A204.1 (cell line): Measurements from ENCODE around the gene SH2B2.
"Not testable (repeated sequence)": the region's sequence is repeated elsewhere in the genome, so short reads cannot be mapped to it uniquely, and the experiment has no call there.

Source experiments
- FAIRE-seq: peaks from 2 replicates; lab custom pipeline; 2012; peaks lifted over from hg19 to GRCh38; lab: Jason Lieb, UNC

The SH2B2 gene

DNA sequence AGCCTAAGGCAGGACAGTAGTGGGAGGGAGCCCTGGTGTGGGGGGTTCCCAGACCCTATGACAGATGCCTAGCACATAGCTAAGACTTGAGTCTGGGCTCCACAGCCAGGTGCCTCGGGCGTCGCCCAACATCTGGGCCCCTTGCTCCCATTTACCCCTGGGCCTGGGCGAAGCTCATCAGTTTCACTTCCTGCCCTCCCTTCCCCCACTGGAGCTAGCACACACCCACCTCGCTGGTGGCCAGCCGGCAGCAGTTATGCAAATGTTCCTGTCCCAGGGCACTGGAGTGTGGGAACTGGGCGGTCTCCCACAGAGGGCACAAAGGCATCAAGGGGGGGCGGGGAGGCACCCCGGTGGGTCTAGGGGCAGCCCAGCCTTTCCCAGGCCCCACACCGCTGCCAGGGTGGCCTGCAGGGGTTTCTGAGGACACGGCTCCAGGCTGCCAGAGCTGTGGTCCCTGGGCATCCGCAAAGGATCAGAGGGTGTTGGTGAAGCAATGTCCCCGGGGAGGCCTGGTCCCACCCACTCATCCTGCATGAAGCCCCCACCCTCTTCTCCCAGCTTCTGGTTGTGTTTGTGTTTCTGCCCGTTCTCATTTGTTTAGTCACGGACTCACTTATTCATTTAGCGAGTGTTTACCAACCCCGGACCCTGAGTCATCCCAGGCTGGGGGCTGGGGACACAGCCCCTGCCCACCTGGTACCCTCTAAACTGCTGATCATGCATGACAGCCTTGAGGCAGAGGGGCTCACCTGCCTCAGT is 20.4 kb downstream of the SH2B2 start:
- FAIRE-seq = no peak

DNA sequence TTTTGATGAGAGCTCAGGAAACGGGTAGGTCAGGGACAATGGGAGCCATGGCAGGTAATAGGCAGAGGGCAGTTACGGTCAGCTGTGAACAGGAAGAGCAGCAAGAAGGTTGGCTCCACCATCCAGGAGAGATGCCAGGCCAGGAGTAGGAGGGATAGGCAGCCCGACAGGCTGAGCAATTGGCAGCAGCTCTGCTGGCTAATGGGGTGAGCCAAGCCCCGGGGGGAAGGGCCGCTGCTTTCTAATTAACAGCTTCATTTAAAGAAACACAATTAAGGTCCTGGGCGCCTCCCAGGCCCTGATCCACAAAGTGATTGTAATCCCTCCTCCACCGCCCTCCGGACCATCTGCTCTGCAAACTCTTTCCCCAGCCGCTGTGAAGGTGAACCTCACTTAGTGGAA is 23.7 kb downstream of the SH2B2 start:
- no peak for FAIRE-seq

DNA sequence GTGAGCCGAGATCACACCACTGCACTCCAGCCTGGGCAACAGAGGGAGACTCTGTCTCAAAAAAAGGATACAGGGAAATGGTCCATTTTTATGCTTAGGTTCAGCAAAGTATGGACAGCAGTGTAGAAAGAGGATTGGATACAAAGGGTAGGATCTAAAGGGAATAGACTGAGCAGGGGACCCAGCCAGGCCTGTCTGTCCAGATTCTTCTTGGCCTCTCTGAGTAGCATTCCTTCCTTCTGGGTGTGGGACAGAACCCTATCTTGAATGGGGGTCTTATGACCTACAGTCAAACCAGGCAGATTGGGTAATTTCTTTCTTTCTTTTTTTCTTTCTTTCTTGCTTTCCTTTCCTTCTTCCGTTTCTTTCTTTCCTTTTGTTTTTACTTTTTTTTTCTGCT is 25.6 kb downstream of the SH2B2 start:
- no peak for FAIRE-seq

DNA sequence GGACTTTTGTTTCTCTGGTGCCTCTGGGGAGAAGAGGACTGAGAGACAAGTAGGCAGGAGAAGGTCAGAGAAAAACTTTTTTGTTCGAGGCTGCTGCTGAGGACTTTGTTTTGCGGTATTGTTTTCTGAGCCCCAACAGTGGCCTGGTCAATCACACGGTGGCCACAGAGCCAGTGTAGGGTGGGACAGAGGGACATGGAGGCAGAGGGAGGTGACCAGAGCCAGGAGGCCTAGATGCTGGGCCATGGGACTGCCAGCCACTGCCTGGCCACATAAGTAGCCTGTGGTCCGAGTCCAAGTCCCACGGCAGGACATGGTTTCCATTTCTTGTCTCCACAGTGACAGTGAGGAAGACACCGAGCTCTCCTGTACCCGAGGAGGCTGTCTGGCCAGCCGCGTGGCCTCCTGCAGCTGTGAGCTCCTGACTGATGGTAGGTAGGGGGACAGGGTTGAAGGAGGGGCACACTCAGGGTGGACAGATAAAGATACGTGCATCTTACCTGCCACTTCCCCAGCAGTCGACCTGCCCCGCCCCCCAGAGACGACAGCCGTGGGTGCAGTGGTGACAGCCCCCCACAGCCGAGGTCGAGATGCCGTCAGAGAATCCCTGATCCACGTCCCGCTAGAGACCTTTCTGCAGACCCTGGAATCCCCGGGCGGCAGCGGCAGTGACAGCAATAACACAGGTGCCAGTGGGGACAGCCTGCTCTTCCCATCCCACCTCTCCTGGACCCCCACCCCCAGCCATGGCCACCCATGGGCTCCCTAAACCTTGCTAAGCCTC is 27.5 kb downstream of the SH2B2 start:
- no peak for FAIRE-seq

DNA sequence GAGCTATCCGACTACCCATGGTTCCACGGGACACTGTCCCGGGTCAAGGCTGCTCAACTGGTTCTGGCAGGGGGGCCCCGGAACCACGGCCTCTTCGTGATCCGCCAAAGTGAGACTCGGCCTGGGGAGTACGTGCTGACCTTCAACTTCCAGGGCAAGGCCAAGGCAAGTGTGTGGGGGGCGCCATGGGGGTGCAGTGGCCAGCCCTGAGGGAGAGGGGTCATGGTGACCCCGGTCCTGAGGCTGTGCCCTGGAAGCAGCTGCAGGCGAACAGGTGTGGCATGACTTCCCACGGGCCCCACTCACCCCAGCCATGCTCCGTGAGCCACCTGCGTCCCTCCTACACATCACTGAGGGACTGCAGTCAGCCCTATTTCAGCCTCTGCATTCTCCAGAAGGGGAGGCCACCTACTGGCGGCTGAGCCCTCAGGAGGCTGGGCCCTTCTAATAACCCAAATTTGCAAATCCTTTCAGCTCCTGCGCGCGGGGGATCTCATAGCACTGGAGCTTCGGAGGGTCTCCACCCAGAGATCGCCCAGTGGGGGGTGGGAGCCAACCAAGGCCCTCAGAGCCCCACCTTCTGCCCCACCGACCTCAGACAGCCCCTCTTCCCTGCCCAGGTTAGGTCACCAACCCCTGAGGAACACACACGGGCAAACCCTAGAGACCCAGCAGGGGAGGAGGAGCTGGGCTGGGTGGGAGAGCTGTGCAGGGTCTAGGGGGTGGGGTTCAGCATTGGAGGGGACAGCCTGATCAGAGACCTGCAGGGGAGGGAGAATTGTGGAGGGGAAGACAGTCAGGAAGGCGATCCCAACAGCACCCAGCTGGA is 30.8 kb downstream of the SH2B2 start:
- FAIRE-seq = no peak

DNA sequence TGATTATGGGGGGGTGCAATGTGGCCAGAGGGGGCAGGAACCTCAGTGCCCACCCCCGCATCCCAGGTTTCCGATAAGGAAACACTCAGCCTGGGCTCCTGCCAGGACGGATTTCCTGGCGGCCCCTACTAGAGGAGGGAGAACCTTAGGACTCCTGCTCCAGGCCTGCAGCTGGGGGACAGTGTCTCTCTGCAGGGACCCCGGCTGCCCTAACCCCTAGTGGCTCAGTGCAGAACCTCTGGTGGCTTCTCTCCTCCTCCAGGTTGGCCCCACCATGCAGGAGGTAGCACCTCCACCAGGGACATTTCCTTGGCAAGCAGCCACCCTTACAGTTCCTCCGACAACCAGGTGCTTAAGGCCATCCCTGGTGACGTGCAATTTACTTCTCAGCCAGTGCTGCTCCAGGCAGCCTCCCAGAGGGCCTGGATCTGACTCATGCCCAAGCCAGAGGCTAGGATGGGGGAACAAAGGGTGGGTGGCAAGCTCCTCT is 31.9 kb downstream of the SH2B2 start:
- no peak for FAIRE-seq

DNA sequence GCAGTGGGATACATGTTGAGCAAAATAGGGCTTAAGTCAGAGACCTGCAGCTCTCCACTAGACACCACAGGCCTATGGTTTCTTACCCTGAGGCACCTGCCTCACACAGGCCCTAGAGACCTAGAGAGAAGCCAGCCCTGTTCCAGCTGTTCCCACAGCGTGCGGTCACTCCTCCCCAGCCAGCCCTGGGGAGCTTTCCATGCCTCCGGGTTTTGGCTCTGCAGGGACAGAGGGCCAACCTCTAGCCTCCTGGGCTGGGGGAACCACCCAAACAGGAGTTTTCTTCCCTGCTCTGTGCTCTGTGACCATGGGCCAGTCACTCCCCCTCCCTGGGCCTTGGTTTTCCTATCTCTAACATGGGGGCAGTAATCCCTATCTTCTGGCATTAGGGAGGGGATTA is 33.0 kb downstream of the SH2B2 start:
- no peak for FAIRE-seq

DNA sequence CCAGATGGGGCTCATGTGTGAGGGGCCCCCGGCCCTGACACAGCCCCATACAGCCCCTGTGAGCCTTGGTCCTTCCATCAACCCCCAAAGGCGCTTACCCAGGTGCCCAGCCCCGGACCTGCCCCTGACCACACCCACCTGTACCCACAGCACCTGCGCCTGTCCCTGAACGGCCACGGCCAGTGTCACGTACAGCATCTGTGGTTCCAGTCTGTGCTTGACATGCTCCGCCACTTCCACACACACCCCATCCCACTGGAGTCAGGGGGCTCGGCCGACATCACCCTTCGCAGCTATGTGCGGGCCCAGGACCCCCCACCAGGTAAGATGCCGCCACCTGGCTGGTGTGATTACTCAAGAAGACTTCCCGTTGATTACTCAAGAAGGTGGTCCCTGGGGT is 33.5 kb downstream of the SH2B2 start:
- FAIRE-seq = no peak

DNA sequence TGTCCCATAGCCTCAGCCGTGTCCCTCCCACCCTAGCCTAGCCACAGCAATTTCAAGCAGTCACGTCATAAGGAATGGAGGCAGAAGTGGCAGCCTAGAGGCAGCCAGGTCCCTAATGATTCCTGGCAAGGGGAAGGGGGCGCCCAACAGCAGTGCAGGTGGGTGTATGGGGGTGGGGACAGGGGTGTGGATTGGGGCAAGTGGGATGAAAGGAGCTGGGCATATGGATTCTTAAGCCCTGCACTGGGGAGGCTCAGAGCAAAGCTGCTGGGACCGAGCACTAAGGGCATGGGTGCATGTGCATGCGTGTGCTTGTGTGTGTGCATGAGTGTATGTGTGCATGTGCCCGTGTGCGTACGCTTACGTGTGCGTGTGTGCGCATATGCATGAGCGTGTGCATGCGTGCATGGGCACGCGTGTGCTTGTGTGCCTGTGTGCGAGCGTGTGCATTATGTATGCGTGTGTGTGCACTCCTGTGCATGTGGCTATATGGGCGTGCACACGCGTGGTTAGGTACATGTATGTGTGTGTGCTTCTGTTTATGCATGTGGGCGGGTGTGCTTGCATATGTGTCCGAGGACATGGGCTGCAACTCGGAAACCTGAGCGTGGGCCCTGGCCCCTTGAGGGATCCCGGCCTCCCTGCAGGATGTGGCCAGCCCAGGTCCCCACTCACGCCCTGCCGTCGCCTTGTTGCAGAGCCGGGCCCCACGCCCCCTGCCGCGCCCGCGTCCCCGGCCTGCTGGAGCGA is 34.1 kb downstream of the SH2B2 start:
- FAIRE-seq = no peak

DNA sequence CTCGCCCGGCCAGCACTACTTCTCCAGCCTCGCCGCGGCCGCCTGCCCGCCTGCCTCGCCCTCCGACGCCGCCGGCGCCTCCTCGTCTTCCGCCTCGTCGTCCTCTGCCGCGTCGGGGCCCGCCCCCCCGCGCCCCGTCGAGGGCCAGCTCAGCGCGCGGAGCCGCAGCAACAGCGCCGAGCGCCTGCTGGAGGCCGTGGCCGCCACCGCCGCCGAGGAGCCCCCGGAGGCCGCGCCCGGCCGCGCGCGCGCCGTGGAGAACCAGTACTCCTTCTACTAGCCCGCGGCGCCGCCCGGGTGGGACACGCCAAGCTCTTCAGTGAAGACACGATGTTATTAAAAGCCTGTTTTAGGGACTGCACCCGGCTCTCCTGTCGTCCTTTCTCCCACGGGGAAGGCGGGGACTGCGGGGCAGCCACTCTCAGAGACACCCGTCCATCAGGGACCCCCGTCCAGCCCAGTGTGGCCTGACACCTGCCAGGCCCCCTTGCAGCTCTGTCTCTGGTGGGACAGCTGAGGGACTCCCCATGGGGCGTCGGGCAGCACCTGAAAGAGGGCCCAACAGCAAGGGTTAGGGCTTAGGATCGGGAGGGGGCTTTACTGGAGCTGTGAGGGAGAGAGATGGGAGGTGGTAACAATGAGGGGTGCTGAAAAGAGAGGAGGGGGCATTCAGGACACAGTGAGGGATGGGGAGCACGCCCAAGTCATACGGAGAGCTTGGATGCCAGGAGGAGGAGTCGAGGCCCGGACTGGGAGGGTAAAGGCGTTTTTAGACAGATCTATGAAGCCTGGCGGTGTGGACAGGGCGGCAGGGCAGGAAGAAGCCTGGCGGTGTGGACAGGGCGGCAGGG is 34.9 kb downstream of the SH2B2 start:
- no peak for FAIRE-seq

DNA sequence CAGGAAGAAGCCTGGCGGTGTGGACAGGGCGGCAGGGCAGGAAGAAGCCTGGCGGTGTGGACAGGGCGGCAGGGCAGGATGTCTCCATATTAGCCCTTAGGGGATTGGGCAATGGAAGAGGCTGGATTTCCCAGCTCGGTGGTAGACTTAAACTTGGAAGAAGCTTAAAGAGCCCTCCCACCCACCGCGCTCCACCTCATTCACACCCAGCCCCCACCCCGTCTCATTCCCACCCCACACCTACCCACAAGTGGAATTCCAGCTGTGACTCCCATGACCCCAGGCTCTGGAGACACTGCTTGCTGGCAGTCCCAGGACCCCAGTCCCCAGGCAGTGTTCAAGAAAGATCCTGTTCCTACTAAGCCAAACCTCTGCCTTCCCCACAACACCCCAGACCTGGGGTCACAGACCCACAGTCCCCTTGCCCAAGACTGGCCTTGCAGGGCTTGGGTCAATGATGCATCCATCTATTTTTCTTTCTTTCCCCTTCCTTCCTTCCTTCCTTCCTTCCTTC is 35.6 kb downstream of the SH2B2 start:
- no peak for FAIRE-seq

DNA sequence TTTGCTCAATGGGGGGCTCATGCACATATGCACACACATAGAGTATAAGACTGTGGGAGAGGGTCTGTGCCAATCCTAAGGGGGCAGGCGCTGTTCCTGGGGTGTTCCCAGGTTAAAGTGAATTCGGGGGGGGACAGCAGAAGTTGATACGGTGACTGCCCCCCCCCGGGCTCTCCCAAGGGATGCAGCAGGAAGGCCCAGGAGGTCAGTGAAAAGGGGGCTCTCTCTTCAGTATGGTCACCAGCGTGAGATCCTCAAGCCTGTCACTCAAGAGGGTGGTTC is 37.2 kb downstream of the SH2B2 start:
- no peak for FAIRE-seq

DNA sequence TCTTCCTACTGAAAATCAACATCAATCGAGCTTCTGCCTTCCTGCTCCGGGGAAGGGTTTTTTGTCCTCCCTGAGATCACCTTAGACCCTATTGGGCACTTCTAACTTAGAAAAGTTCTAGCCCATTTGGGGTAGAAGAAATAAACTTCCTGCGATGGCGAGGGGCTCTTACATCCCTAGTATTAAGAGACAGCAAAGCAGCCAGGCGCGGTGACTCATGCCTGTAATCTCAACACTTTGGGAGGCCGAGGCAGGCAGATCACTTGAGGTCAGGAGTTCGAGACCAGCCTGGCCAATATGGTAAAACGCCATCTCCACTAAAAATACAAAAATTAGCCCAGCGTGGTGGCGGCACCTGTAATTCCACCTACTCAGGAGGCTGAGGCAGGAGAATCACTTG is 38.4 kb downstream of the SH2B2 start:
- FAIRE-seq = not testable (repeated sequence)

DNA sequence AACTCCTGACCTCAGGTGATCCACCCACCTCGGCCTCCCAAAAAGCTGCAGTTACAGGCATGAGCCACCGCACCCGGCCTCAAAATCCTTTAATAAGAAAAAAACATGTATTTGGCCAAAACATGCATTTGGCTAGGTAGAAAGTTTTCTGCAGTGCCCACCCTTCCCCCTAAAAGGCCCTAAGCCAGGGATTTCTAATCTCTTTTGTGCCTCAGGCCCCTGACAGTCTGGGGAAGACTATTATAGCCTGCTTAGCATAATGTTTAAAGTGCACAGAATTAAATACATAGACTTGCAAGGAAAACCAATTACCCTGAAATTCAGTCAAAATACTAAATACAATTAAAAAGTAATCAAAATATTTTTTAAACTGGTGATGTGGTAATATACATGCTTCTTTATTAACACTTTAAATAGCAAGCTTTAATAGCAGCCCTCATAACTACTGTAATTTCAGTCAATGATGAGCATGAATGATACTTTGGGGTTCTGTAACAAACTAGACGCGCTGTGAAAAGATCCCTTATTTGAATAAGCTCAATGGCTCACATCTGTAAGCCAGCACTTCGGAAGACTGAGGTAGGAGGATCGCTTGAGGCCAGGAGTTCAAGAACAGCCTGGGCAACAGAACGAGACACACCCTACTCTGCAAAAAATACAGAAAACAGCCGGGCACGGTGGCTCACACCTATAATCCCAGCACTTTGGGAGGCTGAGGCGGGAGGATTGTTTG is 39.7 kb downstream of the SH2B2 start:
- no peak for FAIRE-seq

DNA sequence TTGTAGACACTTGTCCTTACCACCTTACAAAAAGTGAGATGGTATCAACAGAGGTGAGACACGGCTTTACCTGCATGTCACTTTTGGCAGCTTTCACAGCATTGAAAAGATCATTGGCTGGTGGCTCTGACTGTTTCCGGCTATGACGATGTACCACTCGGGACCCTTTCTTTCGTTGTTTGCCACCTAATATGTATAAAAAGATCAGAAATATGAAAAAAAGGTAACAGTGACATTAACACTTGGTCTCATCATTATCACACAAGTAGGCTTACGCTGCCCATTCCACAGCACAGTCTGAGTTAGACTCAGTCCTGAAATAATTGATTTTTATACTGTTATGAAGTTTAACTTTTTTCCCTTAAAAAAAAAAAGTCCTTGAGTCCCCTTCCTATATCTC is 40.5 kb downstream of the SH2B2 start:
- not testable (repeated sequence) for FAIRE-seq

DNA sequence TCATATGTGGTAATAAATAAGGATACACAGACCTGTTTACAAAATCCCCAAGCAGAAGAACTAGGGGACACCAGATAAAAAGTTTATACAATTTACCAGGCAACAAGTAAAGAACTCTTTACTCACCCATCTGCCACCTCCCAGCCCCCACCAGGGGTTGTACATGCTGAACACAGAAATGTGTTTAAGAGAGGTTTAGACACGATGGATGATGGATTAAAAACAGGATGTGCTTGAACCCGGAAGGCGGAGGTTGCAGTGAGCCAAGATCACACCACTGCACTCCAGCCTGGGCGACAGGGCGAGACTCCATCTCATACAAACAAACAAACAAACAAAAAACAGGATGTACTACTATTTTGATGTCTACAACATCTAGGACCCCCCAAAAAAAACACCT is 42.2 kb downstream of the SH2B2 start:
- not testable (repeated sequence) for FAIRE-seq

DNA sequence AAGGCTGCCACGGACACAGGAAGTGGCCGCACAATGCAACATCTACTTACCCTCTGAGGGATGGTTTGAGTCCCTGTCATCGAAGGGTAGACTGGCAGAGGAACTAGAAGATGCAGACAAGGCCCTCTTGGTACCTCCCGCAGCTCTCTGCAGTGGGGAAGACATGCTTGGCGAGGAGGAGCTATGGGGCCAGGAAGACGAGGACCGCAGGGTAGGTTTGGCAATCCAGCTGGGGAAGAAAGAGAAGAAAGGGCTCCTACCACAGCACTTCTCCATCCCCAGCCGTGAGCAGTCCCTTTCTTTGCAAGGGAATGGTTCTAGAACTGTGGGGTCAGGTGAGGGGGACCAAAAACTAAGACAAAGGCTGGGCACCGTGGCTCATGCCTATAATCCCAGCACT is 42.7 kb downstream of the SH2B2 start:
- FAIRE-seq = not testable (repeated sequence)

DNA sequence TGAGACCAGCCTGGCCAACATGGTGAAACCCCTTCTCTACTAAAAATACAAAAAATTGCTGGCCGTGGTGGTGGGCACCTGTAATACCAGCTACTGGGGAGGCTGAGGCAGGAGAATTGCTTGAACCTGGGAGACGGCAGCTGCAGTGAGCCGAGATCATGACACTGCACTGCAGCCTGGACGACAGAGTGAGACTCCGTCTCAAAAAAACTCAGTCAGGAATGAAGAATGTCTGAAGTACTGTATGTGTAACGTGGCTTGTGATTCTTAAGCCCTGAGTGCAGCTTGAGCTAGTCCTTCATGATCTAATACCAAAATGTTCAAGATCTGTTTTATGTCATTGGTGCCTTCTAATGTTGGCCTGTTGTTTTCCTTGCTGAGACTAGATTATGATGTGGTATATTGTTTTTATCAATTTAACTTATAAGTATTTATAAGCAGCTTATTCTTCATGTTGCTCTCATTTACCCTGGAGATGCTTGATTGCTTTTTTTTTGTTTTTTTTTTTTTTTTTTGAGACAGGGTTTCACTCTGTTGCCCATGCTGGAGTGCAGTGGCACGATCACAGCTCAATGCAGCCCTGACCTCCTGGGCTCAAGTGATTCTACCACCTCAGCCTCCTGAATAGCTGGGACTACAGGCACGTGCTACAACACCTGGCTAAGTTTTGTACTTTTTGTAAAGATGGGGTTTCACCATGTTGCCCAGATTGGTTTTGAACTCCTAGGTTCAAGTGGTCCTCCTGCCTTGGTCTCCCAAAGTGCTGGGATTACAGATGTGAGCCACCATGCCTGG is 44.2 kb downstream of the SH2B2 start:
- not testable (repeated sequence) for FAIRE-seq

DNA sequence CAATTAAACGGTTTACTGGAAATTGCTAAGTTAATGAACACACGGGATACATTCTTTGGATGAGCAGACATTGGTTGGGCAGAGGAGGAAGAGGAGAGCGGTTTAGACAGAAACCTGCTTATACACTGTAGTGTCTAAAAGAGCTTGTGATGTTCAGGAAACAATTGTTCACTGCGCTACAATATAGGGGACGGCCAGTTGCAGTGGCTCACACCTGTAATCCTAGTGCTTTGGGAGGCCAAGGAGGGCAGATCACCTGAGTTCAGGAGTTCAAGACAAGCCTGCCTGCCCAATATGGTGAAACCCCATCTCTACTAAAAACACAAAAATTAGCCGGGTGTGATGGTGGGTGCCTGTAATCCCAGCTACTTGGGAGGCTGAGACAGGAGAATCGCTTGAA is 48.9 kb downstream of the SH2B2 start:
- not testable (repeated sequence) for FAIRE-seq
